ENCODE results near the gene ITGA4.

The ITGA4 gene

DNA sequence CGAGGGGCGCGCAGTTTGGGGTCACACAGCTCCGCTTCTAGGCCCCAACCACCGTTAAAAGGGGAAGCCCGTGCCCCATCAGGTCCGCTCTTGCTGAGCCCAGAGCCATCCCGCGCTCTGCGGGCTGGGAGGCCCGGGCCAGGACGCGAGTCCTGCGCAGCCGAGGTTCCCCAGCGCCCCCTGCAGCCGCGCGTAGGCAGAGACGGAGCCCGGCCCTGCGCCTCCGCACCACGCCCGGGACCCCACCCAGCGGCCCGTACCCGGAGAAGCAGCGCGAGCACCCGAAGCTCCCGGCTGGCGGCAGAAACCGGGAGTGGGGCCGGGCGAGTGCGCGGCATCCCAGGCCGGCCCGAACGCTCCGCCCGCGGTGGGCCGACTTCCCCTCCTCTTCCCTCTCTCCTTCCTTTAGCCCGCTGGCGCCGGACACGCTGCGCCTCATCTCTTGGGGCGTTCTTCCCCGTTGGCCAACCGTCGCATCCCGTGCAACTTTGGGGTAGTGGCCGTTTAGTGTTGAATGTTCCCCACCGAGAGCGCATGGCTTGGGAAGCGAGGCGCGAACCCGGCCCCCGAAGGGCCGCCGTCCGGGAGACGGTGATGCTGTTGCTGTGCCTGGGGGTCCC, at the start of gene ITGA4:
TSS of gene ITGA4 (plus strand) at position 266 of the 620 bp plus-strand sequence. CDS start at position 535, 269 bp downstream.
- Mint-ChIP-seq H3K4me3 (peak within 1 kb of the TSS; percentile 91), H3K4me1 (peaks cover 55% of the 10 kb centered on the region)
- ATAC-seq (replicated peaks; ENCODE audit: extremely low read depth, poor library complexity, severe bottlenecking), result peak; percentile 80

DNA sequence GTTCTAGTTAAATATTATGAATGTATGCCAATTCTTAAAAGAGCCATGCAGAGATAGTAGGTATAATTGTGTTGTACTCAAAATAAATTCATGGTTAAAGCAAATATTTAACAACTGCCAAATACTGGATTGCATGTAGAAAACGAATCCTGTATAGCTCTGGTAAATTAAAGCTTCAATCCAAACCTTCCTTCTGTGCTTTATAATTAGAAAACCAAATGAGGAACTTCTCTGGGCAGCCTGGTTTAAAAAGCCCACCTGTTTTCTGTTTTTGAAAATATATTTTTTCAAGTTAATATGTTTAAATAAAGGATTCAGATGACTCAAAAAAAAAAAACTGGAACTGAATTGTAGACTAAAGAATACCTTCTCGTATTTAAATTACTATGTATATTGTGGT, 48.3 kb upstream of the ITGA4 start:
- no peaks in the 10 kb centered on the region for H3K4me1 Mint-ChIP-seq
- no peak overlapping the region for H3K4me3 Mint-ChIP-seq
- ATAC-seq (replicated peaks; ENCODE audit: extremely low read depth, poor library complexity, severe bottlenecking) (no peak), DNase-seq (ENCODE audit: low spot score in 2 of 2) (no peak)
- peaks cover 5% of the 10 kb centered on the region for H3K9me3 Mint-ChIP-seq
- H3K36me3 Mint-ChIP-seq (ENCODE audit: insufficient read depth), result peaks cover 5% of the 10 kb centered on the region
- H3K27ac Mint-ChIP-seq (ENCODE audit: low read depth), result no peak overlapping the region
- no peaks in the 10 kb centered on the region for H3K27me3 Mint-ChIP-seq

More for the DNA sequence above, at the start of gene ITGA4:
- Mint-ChIP-seq H3K9me3 (no peaks in the 10 kb centered on the region), H3K36me3 (ENCODE audit: insufficient read depth) (peaks cover 42% of the 10 kb centered on the region), H3K27me3 (no peaks in the 10 kb centered on the region), H3K27ac (ENCODE audit: low read depth) (peak within 1 kb of the TSS; percentile 87)
- DNase-seq (ENCODE audit: low spot score in 2 of 2), result peak; percentile 73 to 77

DNA sequence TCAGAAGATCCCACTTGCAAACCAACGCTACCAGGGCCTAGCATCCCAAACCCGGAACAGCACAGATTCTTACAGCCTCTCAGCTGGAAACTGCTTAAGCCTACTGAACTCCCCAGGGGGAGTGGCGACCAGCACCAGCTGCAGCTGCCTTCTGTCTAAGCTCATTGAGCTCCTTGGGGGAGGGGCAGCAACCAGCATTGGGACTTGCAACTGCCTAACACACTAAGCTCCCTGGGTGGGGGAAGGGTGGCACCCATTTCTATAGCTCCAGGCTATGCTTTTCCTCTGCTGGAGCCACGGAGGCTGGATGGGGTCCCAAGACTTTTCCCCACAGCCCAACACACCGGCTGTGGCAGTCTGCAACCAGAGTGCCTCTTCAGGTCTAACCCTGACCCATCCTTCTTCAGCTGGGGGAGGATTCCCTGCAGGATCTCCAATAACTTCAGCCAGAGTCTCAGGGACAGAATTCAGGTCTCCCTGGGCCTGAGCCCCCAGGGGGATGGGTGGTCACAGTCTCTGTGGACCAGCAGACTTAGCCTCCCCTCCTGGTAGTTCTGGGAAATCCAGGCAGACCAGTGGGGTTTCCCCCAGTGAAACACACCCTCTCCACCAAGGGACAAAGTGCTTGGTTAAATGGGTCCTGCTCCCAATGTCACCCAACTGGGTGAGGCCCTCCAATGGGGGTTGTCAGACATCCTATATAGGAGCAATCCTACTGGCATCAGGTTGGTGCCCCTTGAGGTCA, 45.9 kb upstream of the ITGA4 start:
- ATAC-seq (replicated peaks; ENCODE audit: extremely low read depth, poor library complexity, severe bottlenecking), result no peak
- no peak overlapping the region for H3K27ac Mint-ChIP-seq (ENCODE audit: low read depth)
- peaks cover 4% of the 10 kb centered on the region for H3K36me3 Mint-ChIP-seq (ENCODE audit: insufficient read depth)

DNA sequence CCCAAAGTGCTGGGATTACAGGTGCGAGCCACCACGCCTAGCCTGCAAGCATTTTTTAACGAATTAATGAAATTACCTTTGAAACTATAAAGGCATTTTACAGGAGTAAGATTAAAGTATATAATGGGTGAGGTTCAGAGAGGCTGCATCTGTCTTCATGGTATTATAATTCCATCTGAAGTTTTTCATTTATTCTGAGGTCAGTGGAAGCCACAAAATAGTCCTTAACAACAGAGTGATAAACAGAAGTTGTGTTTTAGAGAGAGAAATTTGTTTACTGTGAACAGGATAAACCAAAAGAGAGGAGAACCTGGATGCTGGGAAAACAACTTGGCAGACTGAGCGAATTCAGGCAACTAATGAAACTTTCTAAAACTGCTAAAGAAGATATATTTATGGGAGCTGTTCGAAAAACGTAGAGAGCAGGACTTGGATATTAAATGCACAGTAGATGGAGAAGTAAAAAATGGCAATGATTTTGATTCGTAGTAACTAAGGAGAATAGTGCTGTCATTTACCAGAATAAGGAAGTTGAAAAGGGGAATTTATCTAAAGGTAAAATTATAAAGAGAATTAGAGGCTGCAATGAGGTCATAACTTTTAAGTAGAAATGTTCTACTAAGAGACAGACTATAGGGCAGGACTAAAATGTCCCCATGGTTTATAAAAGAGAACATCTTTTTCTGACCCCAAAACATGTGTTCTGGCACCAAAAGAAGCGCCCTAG, 37.9 kb upstream of the ITGA4 start:
- no peak for DNase-seq (ENCODE audit: low spot score in 2 of 2)
- no peak overlapping the region for H3K4me3 Mint-ChIP-seq
- peaks cover 10% of the 10 kb centered on the region for H3K4me1 Mint-ChIP-seq
- H3K27ac Mint-ChIP-seq (ENCODE audit: low read depth), result peak overlapping the region; percentile 42
- no peak for ATAC-seq (replicated peaks; ENCODE audit: extremely low read depth, poor library complexity, severe bottlenecking)
- no peaks in the 10 kb centered on the region for H3K36me3 Mint-ChIP-seq (ENCODE audit: insufficient read depth)
- peaks cover 8% of the 10 kb centered on the region for H3K9me3 Mint-ChIP-seq
- no peaks in the 10 kb centered on the region for H3K27me3 Mint-ChIP-seq

More for the DNA sequence above, 45.9 kb upstream of the ITGA4 start:
- no peak overlapping the region for H3K4me3 Mint-ChIP-seq
- H3K27me3 Mint-ChIP-seq, result no peaks in the 10 kb centered on the region
- no peaks in the 10 kb centered on the region for H3K4me1 Mint-ChIP-seq
- peaks cover 13% of the 10 kb centered on the region for H3K9me3 Mint-ChIP-seq
- DNase-seq (ENCODE audit: low spot score in 2 of 2), result no peak

DNA sequence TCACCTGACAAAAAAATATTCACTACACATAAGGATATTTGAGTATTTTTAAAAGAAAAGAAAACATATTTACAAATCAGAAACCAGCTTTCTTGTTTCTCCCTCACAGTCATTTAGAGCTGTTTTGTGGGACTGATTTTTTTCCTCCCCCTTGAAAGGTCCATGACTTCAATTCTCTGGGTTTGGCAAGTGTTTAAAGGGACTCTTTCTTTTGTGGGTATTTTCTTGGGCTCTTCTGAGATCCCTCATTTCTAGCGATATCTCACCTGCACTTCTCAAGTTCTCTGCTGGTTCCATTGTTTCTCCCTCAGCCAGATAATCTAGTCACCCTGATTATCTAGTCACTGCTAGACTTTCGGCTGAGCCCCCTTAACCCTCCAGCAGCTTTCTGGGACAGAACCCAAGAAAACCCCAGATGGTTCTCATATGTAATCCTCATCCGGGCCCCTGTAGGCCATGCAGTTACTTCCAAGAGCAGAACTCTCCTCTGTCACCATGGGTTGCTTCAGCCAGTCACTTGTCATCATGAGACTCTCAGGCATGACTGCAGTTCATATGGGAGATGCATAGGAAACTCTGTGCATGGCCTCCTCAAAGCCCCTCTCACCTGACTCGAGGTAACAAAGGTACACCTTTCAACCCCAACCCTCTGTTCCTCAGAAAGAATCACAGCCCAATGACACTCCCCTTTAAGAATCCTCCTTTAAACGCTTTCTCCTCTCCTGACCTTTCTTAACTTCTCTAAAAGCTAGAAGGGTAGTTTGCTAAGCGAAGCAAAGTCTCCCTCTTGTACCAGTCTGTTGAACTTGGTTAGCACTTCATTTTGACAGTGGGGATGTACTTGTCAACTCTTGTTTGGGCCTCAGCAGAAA, 36.7 kb upstream of the ITGA4 start:
- H3K27ac Mint-ChIP-seq (ENCODE audit: low read depth), result peak overlapping the region; percentile 70
- peaks cover under 1% of the 10 kb centered on the region for H3K9me3 Mint-ChIP-seq
- no peak overlapping the region for H3K4me3 Mint-ChIP-seq
- H3K36me3 Mint-ChIP-seq (ENCODE audit: insufficient read depth), result no peaks in the 10 kb centered on the region
- ATAC-seq (replicated peaks; ENCODE audit: extremely low read depth, poor library complexity, severe bottlenecking) (no peak), DNase-seq (ENCODE audit: low spot score in 2 of 2) (no peak)
- H3K4me1 Mint-ChIP-seq, result peaks cover 10% of the 10 kb centered on the region
- no peaks in the 10 kb centered on the region for H3K27me3 Mint-ChIP-seq

DNA sequence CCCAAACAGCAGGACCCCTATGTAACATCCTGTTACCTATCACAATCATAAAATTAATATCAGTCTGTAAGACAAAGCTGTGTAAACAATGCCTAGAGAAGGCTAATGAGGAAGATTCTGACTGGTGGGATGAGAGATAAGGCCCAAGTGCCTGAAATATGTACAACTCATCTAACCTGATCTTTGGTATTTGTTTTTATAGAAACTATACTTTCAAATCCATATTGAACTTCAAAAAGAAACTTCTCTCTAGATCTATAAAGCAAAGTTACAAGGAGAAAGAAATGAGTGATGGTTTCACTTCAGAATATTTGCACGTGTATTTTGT, 36.1 kb upstream of the ITGA4 start:
- no peak overlapping the region for H3K4me3 Mint-ChIP-seq
- no peak for ATAC-seq (replicated peaks; ENCODE audit: extremely low read depth, poor library complexity, severe bottlenecking)

DNA sequence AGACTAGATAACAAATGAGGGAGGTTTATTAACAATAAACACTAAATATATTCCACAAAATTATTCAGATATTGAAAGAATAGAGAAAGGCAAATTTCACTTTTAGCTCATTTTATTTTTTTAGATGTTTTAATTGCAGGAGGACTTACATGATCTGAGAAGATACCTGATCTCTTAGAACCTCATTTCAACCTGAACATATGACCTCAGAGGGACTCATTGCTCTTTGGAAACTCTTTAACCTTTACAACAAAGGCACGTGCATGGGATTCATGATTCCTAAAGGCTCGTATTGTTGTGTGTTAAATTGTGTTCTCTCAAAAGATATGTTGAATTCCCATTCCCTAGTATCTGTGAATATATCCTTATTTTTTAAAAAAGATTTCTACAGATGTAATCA, 35.7 kb upstream of the ITGA4 start:
- DNase-seq (ENCODE audit: low spot score in 2 of 2) (no peak), ATAC-seq (replicated peaks; ENCODE audit: extremely low read depth, poor library complexity, severe bottlenecking) (no peak)
- Mint-ChIP-seq H3K27ac (ENCODE audit: low read depth) (peak overlapping the region; percentile 70), H3K4me1 (peaks cover 10% of the 10 kb centered on the region), H3K9me3 (no peaks in the 10 kb centered on the region), H3K36me3 (ENCODE audit: insufficient read depth) (no peaks in the 10 kb centered on the region), H3K27me3 (no peaks in the 10 kb centered on the region), H3K4me3 (no peak overlapping the region)

More for the DNA sequence above, 36.1 kb upstream of the ITGA4 start:
- H3K36me3 Mint-ChIP-seq (ENCODE audit: insufficient read depth), result no peaks in the 10 kb centered on the region
- no peak for DNase-seq (ENCODE audit: low spot score in 2 of 2)
- H3K9me3 Mint-ChIP-seq, result no peaks in the 10 kb centered on the region
- H3K4me1 Mint-ChIP-seq, result peaks cover 10% of the 10 kb centered on the region
- peak overlapping the region; percentile 70 for H3K27ac Mint-ChIP-seq (ENCODE audit: low read depth)
- no peaks in the 10 kb centered on the region for H3K27me3 Mint-ChIP-seq

DNA sequence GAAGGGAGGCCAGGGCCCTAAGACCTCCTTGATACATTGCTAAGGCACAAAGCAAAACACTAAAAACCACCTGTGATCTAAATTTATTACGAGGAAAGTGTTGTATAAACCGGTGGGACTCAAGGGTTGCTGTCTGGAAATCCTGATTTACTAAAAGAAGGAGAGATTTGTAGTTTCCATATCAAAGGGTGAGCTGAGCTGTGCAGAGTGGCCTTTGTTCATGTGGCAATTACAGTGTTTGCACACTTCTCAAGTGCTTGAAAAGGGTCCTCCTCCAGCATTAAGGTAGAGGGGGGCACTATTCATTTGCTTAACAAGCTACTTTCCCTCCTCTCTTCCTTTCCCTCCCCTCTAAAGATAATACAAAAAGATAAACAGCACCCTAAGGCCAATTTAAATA, 30.5 kb upstream of the ITGA4 start:
- H3K27me3 Mint-ChIP-seq, result no peaks in the 10 kb centered on the region
- DNase-seq (ENCODE audit: low spot score in 2 of 2) (no peak), ATAC-seq (replicated peaks; ENCODE audit: extremely low read depth, poor library complexity, severe bottlenecking) (no peak)
- no peaks in the 10 kb centered on the region for H3K36me3 Mint-ChIP-seq (ENCODE audit: insufficient read depth)
- H3K4me1 Mint-ChIP-seq, result peaks cover 14% of the 10 kb centered on the region
- no peak overlapping the region for H3K4me3 Mint-ChIP-seq
- H3K27ac Mint-ChIP-seq (ENCODE audit: low read depth), result no peak overlapping the region
- no peaks in the 10 kb centered on the region for H3K9me3 Mint-ChIP-seq

DNA sequence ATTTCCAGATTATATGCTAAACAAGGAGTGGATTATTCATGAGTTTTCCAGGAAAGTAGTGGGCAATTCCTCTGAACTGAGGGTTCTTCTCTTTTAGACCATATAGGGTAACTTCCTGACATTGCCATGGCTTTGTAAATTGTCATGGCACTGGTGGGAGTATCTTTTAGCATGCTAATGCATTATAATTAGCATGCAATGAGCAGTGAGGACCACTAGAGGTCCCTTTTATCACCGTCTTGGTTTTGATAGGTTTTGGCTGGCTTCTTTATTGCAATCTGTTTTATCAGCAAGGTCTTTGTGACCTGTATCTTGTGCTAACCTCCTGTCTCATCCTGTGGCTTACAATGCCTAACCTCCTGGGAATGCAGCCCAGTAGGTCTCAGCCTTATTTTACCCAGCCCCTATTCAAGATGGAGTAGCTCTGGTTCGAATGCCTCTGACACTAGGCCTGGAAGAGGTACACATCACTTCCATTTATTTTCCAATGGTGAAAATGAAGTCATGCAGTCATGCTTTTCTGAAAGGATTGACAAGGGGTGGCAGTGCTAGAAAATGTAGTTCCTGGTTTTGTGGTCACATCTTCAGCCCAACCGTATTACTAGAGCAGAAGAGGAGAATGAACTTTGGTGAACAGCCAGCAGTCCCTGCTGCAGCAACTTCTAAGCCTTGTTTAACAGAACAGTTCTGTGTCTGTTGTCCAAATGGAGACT, 26.6 kb upstream of the ITGA4 start:
- no peak overlapping the region for H3K27ac Mint-ChIP-seq (ENCODE audit: low read depth)
- H3K36me3 Mint-ChIP-seq (ENCODE audit: insufficient read depth), result no peaks in the 10 kb centered on the region
- H3K4me1 Mint-ChIP-seq, result peaks cover 14% of the 10 kb centered on the region
- H3K27me3 Mint-ChIP-seq, result no peaks in the 10 kb centered on the region
- H3K4me3 Mint-ChIP-seq, result no peak overlapping the region
- DNase-seq (ENCODE audit: low spot score in 2 of 2) (peak in 1 of 2 donors; percentile 33), ATAC-seq (replicated peaks; ENCODE audit: extremely low read depth, poor library complexity, severe bottlenecking) (peak; percentile 49)
- no peaks in the 10 kb centered on the region for H3K9me3 Mint-ChIP-seq

DNA sequence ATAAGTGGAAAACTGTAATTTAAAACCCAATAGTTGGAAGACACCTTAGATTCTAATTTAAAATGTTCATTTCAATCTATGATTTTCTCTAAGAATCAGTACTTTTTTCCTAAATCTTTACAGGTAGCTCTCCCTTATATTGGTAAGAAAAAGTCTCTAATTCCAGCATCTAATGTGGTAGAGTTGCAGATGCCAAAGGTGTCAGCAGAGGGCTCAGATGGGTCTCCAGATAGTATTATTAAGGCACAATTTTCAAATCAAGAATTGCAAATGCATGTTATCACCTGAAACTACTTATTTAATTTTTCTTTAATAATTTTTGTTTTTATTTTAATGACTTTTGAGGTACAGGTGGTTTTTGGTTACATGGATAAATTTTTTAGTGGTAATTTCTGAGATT, 25.5 kb upstream of the ITGA4 start:
- Mint-ChIP-seq H3K4me1 (peaks cover 14% of the 10 kb centered on the region), H3K27ac (ENCODE audit: low read depth) (no peak overlapping the region), H3K36me3 (ENCODE audit: insufficient read depth) (no peaks in the 10 kb centered on the region), H3K27me3 (no peaks in the 10 kb centered on the region), H3K4me3 (no peak overlapping the region), H3K9me3 (no peaks in the 10 kb centered on the region)
- DNase-seq (ENCODE audit: low spot score in 2 of 2) (no peak), ATAC-seq (replicated peaks; ENCODE audit: extremely low read depth, poor library complexity, severe bottlenecking) (no peak)

DNA sequence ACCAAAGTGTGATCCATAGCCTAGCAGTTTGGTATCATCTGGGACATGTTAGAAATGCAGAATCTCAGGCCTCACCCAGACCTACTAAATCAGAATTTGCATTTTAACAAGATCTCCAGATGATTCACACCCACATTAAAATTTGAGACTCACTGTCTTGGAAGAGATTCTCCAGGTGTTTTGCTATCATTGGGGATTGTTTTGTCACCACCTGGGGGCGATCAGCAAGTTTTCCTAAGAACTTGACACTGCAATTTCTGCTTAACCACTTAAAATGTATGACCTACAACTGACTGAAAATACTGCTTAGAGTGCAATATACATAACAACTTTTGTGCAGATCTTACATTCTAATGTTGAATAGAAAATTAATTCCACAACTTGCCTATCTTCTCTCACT, 18.9 kb upstream of the ITGA4 start:
- no peak overlapping the region for H3K4me3 Mint-ChIP-seq
- no peaks in the 10 kb centered on the region for H3K4me1 Mint-ChIP-seq
- H3K9me3 Mint-ChIP-seq, result no peaks in the 10 kb centered on the region
- no peak overlapping the region for H3K27ac Mint-ChIP-seq (ENCODE audit: low read depth)
- ATAC-seq (replicated peaks; ENCODE audit: extremely low read depth, poor library complexity, severe bottlenecking) (no peak), DNase-seq (ENCODE audit: low spot score in 2 of 2) (no peak)
- H3K27me3 Mint-ChIP-seq, result no peaks in the 10 kb centered on the region
- H3K36me3 Mint-ChIP-seq (ENCODE audit: insufficient read depth), result no peaks in the 10 kb centered on the region

DNA sequence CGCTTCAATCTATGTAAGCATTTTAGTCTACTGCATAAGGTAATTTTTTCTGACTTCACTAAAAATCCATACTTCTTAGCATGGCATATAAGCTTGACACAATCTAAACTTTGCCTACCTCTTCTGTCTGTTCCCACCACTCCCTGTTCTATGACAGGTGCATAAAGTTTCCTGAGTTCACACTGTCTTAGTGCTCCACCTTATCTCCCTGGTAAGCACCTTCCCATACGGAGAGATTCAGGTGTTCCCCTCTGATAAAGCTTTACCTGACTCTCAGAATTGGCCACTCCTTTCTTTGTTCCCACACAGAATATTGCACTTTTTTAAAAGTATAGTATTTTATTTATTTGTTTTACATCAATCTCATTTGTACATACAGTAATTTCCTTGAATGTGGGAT, 16.8 kb upstream of the ITGA4 start:
- H3K4me3 Mint-ChIP-seq, result no peak overlapping the region
- H3K27me3 Mint-ChIP-seq, result no peaks in the 10 kb centered on the region
- no peak for ATAC-seq (replicated peaks; ENCODE audit: extremely low read depth, poor library complexity, severe bottlenecking)
- peaks cover 8% of the 10 kb centered on the region for H3K4me1 Mint-ChIP-seq
- no peaks in the 10 kb centered on the region for H3K9me3 Mint-ChIP-seq
- no peaks in the 10 kb centered on the region for H3K36me3 Mint-ChIP-seq (ENCODE audit: insufficient read depth)
- H3K27ac Mint-ChIP-seq (ENCODE audit: low read depth), result no peak overlapping the region
- no peak for DNase-seq (ENCODE audit: low spot score in 2 of 2)
